CD4-positive, alpha-beta memory T cell (primary cell): ENCODE results near the gene RNF14. TPM values are rescaled to one million over a fixed set of nuclear protein-coding genes. Genes with fewer than 3 reads are reported as not detected.
A peak's percentile ranks its signal among the peaks of the same experiment; 100 is the strongest.

Experiments used
- CTCF ChIA-PET: fragments of 350-600 bp; sonication (Branson Sonifier 250); formaldehyde crosslinking; loops from one replicate; lab custom pipeline; 2021; ENCODE audit warnings: inconsistent platforms; ENCODE audit not compliant: partially characterized antibody; lab: Charles Lee
- POLR2A ChIA-PET: fragments of 350-600 bp; sonication (Branson Sonifier 250); formaldehyde crosslinking; loops from one replicate; lab custom pipeline; 2021; ENCODE audit not compliant: partially characterized antibody; lab: Charles Lee
- DNase-seq, 5 donors: peaks; one replicate each; pipeline versions ENCODE4 v3.0.0 to v3.0.0-alpha.2; 2020 to 2022; ENCODE audit warnings: mixed read lengths in 1 of 5
- H3K27ac ChIP-seq: one replicate; pipeline ENCODE4 v1.7.0; 2013; ENCODE audit warnings: low read depth, low read length
- H3K27me3 ChIP-seq: 2 replicates; pipeline ENCODE4 v1.7.0; 2013; ENCODE audit warnings: mild to moderate bottlenecking, low read length, moderate library complexity; ENCODE audit not compliant: insufficient read depth
- H3K36me3 ChIP-seq: 2 replicates; pipeline ENCODE4 v1.7.0; 2013; ENCODE audit warnings: mild to moderate bottlenecking, low read length, moderate library complexity; ENCODE audit not compliant: insufficient read depth
- H3K4me1 ChIP-seq: 2 replicates; pipeline ENCODE4 v1.7.0; 2013; ENCODE audit warnings: mild to moderate bottlenecking, low read length, moderate library complexity; ENCODE audit not compliant: insufficient read depth
- H3K4me3 ChIP-seq, 2 donors: one replicate each; pipeline ENCODE4 v1.7.0; 2013; ENCODE audit warnings: low read length in 2 of 2, mild to moderate bottlenecking in 1 of 2
- H3K9me3 ChIP-seq, 2 donors: one replicate each; pipeline ENCODE4 v1.7.0; 2013; ENCODE audit warnings: low read length in 2 of 2, control low read depth in 1 of 2; ENCODE audit not compliant: control insufficient read depth in 1 of 2
- H3K27ac Mint-ChIP-seq, 7 donors: one replicate each; pipeline ENCODE4 v1.8.0; 2020 to 2021; ENCODE audit warnings: mixed read lengths in 7 of 7, mild to moderate bottlenecking in 6 of 7, inconsistent platforms in 3 of 7, moderate library complexity in 3 of 7
- H3K27me3 Mint-ChIP-seq, 2 donors: one replicate each; pipeline ENCODE4 v1.8.0; 2020 to 2021; ENCODE audit warnings: mixed read lengths in 2 of 2
- H3K36me3 Mint-ChIP-seq, 2 donors: one replicate each; pipeline ENCODE4 v1.8.0; 2020 to 2021; ENCODE audit warnings: mixed read lengths in 2 of 2, inconsistent platforms in 1 of 2, mild to moderate bottlenecking in 1 of 2
- H3K4me1 Mint-ChIP-seq, 4 donors: one replicate each; pipeline ENCODE4 v1.8.0; 2020 to 2021; ENCODE audit warnings: mixed read lengths in 4 of 4, mild to moderate bottlenecking in 1 of 4
- H3K4me3 Mint-ChIP-seq, 8 donors: one replicate each; pipeline ENCODE4 v1.8.0; 2020 to 2021; ENCODE audit warnings: mixed read lengths in 8 of 8, mild to moderate bottlenecking in 7 of 8, moderate library complexity in 6 of 8, inconsistent platforms in 3 of 8
- H3K9me3 Mint-ChIP-seq, 8 donors: one replicate each; pipeline ENCODE4 v1.8.0; 2020 to 2021; ENCODE audit warnings: mixed read lengths in 8 of 8, mild to moderate bottlenecking in 5 of 8, inconsistent platforms in 3 of 8, moderate library complexity in 1 of 8
- intact Hi-C: fragments of 100-400 bp; cut with micrococcal nuclease; formaldehyde crosslinking; loops from one replicate; pipeline ENCODE4 v1.15.1; 2023
- polyA plus RNA-seq, 2 donors: library from polyadenylated mRNA; unstranded; fragments of 300-500 nt; fragmentation: Illumina TruSeq; gene quantifications; one replicate each; pipeline ENCODE4 v1.2.3, GENCODE V29; 2021
- total RNA-seq, 2 experiments: library from RNA; stranded (reverse); gene quantifications; one replicate each; pipeline ENCODE4 v1.2.3, GENCODE V29; 2021

The RNF14 gene
- total and polyA plus RNA-seq, 4 experiments from 2014 or later, result 35.4 to 52.0 (median 45.2) TPM

- Histone ChIP-seq H3K27me3 (no peaks in the 10 kb centered on the region), H3K9me3 (no peaks in the 10 kb centered on the region), H3K4me3 (no peak overlapping the region), H3K27ac (no peak overlapping the region), H3K36me3 (peaks cover 16% of the 10 kb centered on the region), H3K4me1 (no peaks in the 10 kb centered on the region)
- Mint-ChIP-seq H3K27ac (peak overlapping the region in 2 of 7 donors; percentile 19 to 58), H3K9me3 (no peaks in the 10 kb centered on the region), H3K36me3 (peaks cover 27 to 29% of the 10 kb centered on the region in 2 donors), H3K27me3 (no peaks in the 10 kb centered on the region), H3K4me1 (peaks cover 3 to 7% (median 4%) of the 10 kb centered on the region in 4 donors), H3K4me3 (no peak overlapping the region)
- CTCF ChIA-PET, result interaction anchor here (12.2 to 16.4 kb wide), 2 partner anchors 17 to 150 kb away, joined by 177 to 369 read pairs; partner anchors contain the start of gene GNPDA1
- intact Hi-C loops, result loop anchor here (5.0 kb wide), 1 partner anchor 553 kb away; no protein-coding TSS in a partner anchor
- no peak for DNase-seq
- POLR2A ChIA-PET, result interaction anchor here (1.2 kb wide), 1 partner anchor 20 kb away, joined by 3 read pairs; no protein-coding TSS in a partner anchor
Measured at GRCh38 chr5:141994511-141995136, 25.7 kb downstream of the RNF14 start.

GRCh38 chr5:141995656-141996055, 26.8 kb downstream of the RNF14 start:
- POLR2A ChIA-PET, result interaction anchor here (1.0 kb wide), 1 partner anchor 144 kb away, joined by 4 read pairs; no protein-coding TSS in a partner anchor
- intact Hi-C loops, result no loop called here

GRCh38 chr5:141997358-141997960, 28.6 kb downstream of the RNF14 start:
- no peak for DNase-seq
- no peaks in the 10 kb centered on the region for H3K4me1 ChIP-seq
- no peaks in the 10 kb centered on the region for H3K27me3 ChIP-seq
- POLR2A ChIA-PET, result no interaction called here
- CTCF ChIA-PET, result interaction anchor here (0.8 to 16.4 kb wide), 4 partner anchors 9 to 147 kb away, joined by 3 to 369 read pairs (median 91); partner anchors contain the start of genes GNPDA1 and RNF14
- H3K27ac Mint-ChIP-seq, result peak overlapping the region in 4 of 7 donors; percentile 33 to 58 (median 46)
- H3K36me3 ChIP-seq, result peaks cover 15% of the 10 kb centered on the region
- H3K9me3 ChIP-seq, result no peaks in the 10 kb centered on the region
- H3K9me3 Mint-ChIP-seq, result no peaks in the 10 kb centered on the region
- peaks cover under 1 to 7% (median 3%) of the 10 kb centered on the region in 4 donors for H3K4me1 Mint-ChIP-seq
- no peak overlapping the region for H3K4me3 ChIP-seq
- intact Hi-C loops, result no loop called here
- no peaks in the 10 kb centered on the region for H3K27me3 Mint-ChIP-seq
- no peak overlapping the region for H3K4me3 Mint-ChIP-seq
- peaks cover 32 to 39% of the 10 kb centered on the region in 2 donors for H3K36me3 Mint-ChIP-seq
- no peak overlapping the region for H3K27ac ChIP-seq

More at GRCh38 chr5:141995656-141996055, 26.8 kb downstream of the RNF14 start:
- H3K27ac ChIP-seq, result no peak overlapping the region
- H3K9me3 ChIP-seq, result no peaks in the 10 kb centered on the region
- Mint-ChIP-seq H3K4me1 (peaks cover 3 to 7% (median 4%) of the 10 kb centered on the region in 4 donors), H3K27ac (no peak overlapping the region), H3K9me3 (no peaks in the 10 kb centered on the region), H3K27me3 (no peaks in the 10 kb centered on the region), H3K36me3 (peaks cover 32 to 33% of the 10 kb centered on the region in 2 donors), H3K4me3 (no peak overlapping the region)
- H3K36me3 ChIP-seq, result peaks cover 16% of the 10 kb centered on the region
- CTCF ChIA-PET, result interaction anchor here (1.3 to 16.4 kb wide), 4 partner anchors 16 to 703 kb away, joined by 3 to 369 read pairs (median 90); partner anchors contain the start of gene GNPDA1
- H3K4me1 ChIP-seq, result no peaks in the 10 kb centered on the region
- H3K4me3 ChIP-seq, result no peak overlapping the region
- no peak for DNase-seq
- no peaks in the 10 kb centered on the region for H3K27me3 ChIP-seq

GRCh38 chr5:142000173-142000572, 31.3 kb downstream of the RNF14 start:
- Mint-ChIP-seq H3K4me3 (no peak overlapping the region), H3K36me3 (peaks cover 25 to 47% of the 10 kb centered on the region in 2 donors), H3K4me1 (peaks cover 2 to 9% (median 5%) of the 10 kb centered on the region in 4 donors), H3K27ac (peak overlapping the region in 3 of 7 donors; percentile 48 to 76 (median 73)), H3K9me3 (no peaks in the 10 kb centered on the region), H3K27me3 (no peaks in the 10 kb centered on the region)
- H3K27ac ChIP-seq, result no peak overlapping the region
- no peak overlapping the region for H3K4me3 ChIP-seq
- ChIA-PET CTCF (interaction anchor here (1.0 to 16.4 kb wide), 5 partner anchors 9 to 145 kb away, joined by 7 to 369 read pairs (median 12); partner anchors contain the start of gene GNPDA1), POLR2A (interaction anchor here (2.6 kb wide), 1 partner anchor 12 kb away, joined by 10 read pairs; the partner anchor contains the start of gene GNPDA1)
- peaks cover 22% of the 10 kb centered on the region for H3K36me3 ChIP-seq
- H3K27me3 ChIP-seq, result no peaks in the 10 kb centered on the region
- intact Hi-C loops, result no loop called here
- no peaks in the 10 kb centered on the region for H3K9me3 ChIP-seq
- DNase-seq, result no peak
- no peaks in the 10 kb centered on the region for H3K4me1 ChIP-seq

GRCh38 chr5:142000704-142001484, 32.0 kb downstream of the RNF14 start:
- intact Hi-C loops, result no loop called here
- ChIA-PET CTCF (interaction anchor here (1.0 to 16.4 kb wide), 5 partner anchors 9 to 144 kb away, joined by 7 to 369 read pairs (median 12); partner anchors contain the start of gene GNPDA1), POLR2A (interaction anchor here (2.6 kb wide), 1 partner anchor 11 kb away, joined by 10 read pairs; the partner anchor contains the start of gene GNPDA1)
- peak overlapping the region in 5 of 7 donors; percentile 48 to 82 (median 76) for H3K27ac Mint-ChIP-seq
- H3K4me3 ChIP-seq, result no peak overlapping the region
- peaks cover 3 to 9% (median 5%) of the 10 kb centered on the region in 4 donors for H3K4me1 Mint-ChIP-seq
- H3K4me1 ChIP-seq, result no peaks in the 10 kb centered on the region
- no peaks in the 10 kb centered on the region for H3K27me3 Mint-ChIP-seq
- H3K27ac ChIP-seq, result no peak overlapping the region
- H3K9me3 Mint-ChIP-seq, result no peaks in the 10 kb centered on the region
- H3K36me3 ChIP-seq, result peaks cover 22% of the 10 kb centered on the region
- H3K9me3 ChIP-seq, result no peaks in the 10 kb centered on the region
- H3K27me3 ChIP-seq, result no peaks in the 10 kb centered on the region
- DNase-seq, result no peak
- no peak overlapping the region for H3K4me3 Mint-ChIP-seq
- peaks cover 32 to 55% of the 10 kb centered on the region in 2 donors for H3K36me3 Mint-ChIP-seq

- H3K36me3 ChIP-seq, result peaks cover 22% of the 10 kb centered on the region
- H3K4me1 ChIP-seq, result peaks cover 21% of the 10 kb centered on the region
- no peak for DNase-seq
- H3K9me3 ChIP-seq, result no peaks in the 10 kb centered on the region
- peaks cover 16 to 27% (median 22%) of the 10 kb centered on the region in 4 donors for H3K4me1 Mint-ChIP-seq
- no peaks in the 10 kb centered on the region for H3K27me3 Mint-ChIP-seq
- H3K27ac Mint-ChIP-seq, result peak overlapping the region in 4 of 7 donors; percentile 18 to 63 (median 48)
- ChIA-PET CTCF (interaction anchor here (0.8 to 16.4 kb wide), 6 partner anchors 9 to 141 kb away, joined by 3 to 369 read pairs (median 3); partner anchors contain the start of gene GNPDA1), POLR2A (interaction anchor here (1.3 kb wide), 1 partner anchor 9 kb away, joined by 4 read pairs; the partner anchor contains the start of gene GNPDA1)
- H3K9me3 Mint-ChIP-seq, result no peaks in the 10 kb centered on the region
- H3K27ac ChIP-seq, result no peak overlapping the region
- H3K27me3 ChIP-seq, result no peaks in the 10 kb centered on the region
- no peak overlapping the region for H3K4me3 Mint-ChIP-seq
- H3K36me3 Mint-ChIP-seq, result peaks cover 34 to 58% of the 10 kb centered on the region in 2 donors
- no peak overlapping the region for H3K4me3 ChIP-seq
- intact Hi-C loops, result no loop called here
Measured at GRCh38 chr5:142003266-142003800, 34.4 kb downstream of the RNF14 start.
